GM12864 (cell line): Measurements from ENCODE around the gene NCAPG2.

ENCODE experiments used
- DNase-seq: peaks from one replicate; pipeline ENCODE4 v3.0.0-alpha.2; 2011; ENCODE audit warnings: low read depth
- H3K4me3 ChIP-seq: 2 replicates; pipeline ENCODE4 v1.5.1; 2011; ENCODE audit warnings: mild to moderate bottlenecking, low read depth, low read length, control low read depth
- CTCF ChIP-seq: IDR thresholded peaks from 2 replicates; pipeline ENCODE4 v1.5.1; 2011; ENCODE audit warnings: low read depth, mild to moderate bottlenecking, moderate library complexity, low read length, control low read depth, inconsistent platforms; ENCODE audit errors: missing control alignments

Gene NCAPG2

GRCh38 chr7:158584407-158584806 lies 120.2 kb downstream of the NCAPG2 start:
- TF ChIP-seq CTCF: no peak
- H3K4me3 ChIP-seq: no peak overlapping the region
- DNase-seq: no peak

GRCh38 chr7:158583810-158584209 lies 120.8 kb downstream of the NCAPG2 start:
- no peak overlapping the region for H3K4me3 ChIP-seq
- DNase-seq: no peak
- TF ChIP-seq CTCF: no peak

GRCh38 chr7:158583143-158583542 lies 121.5 kb downstream of the NCAPG2 start:
- no peak for DNase-seq
- H3K4me3 ChIP-seq: no peak overlapping the region

GRCh38 chr7:158582089-158582456 lies 122.5 kb downstream of the NCAPG2 start:
- no peak for TF ChIP-seq CTCF
- no peak for DNase-seq
- no peak overlapping the region for H3K4me3 ChIP-seq

More at GRCh38 chr7:158583143-158583542, 121.5 kb downstream of the NCAPG2 start:
- no peak for TF ChIP-seq CTCF

- DNase-seq: no peak
- TF ChIP-seq CTCF: no peak
- no peak overlapping the region for H3K4me3 ChIP-seq
These were observed 123.0 kb downstream of the NCAPG2 start for GRCh38 chr7:158581440-158582088.
